ENCODE data around the gene MRPL54.

The MRPL54 gene

GRCh38 chr19:3720349-3720917, 42.0 kb upstream of the MRPL54 start:
- no peak overlapping the region for H3K27ac ChIP-seq (replicated peaks)
- no peak for DNase-seq (ENCODE audit: low read depth in 1 of 2, low spot score in 1 of 2)
- TF ChIP-seq POLR2AphosphoS5 (IDR thresholded peaks at IDR 0.05; ENCODE audit: low read depth) = no peak
- TF ChIP-seq SPI1 (IDR thresholded peaks at IDR 0.05; ENCODE audit: borderline replicate concordance, low read depth) = no peak
- TF ChIP-seq CTCF (IDR thresholded peaks at IDR 0.05; ENCODE audit: insufficient read depth, low read length) = no peak
- TF ChIP-seq REST (IDR thresholded peaks at IDR 0.05; ENCODE audit: insufficient replicate concordance, low read depth) = no peak
- no peak for TF ChIP-seq GABPA (IDR thresholded peaks at IDR 0.05; ENCODE audit: low read depth)
- H3K27me3 ChIP-seq (ENCODE audit: insufficient read depth, poor library complexity, severe bottlenecking) = peaks cover 35% of the 10 kb centered on the region
- H3K4me3 ChIP-seq (replicated peaks; ENCODE audit: insufficient read depth, low read length) = no peak overlapping the region

GRCh38 chr19:3721131-3721886, 41.2 kb upstream of the MRPL54 start:
- Histone ChIP-seq H3K4me3 (replicated peaks; ENCODE audit: insufficient read depth, low read length) (no peak overlapping the region), H3K27me3 (ENCODE audit: insufficient read depth, poor library complexity, severe bottlenecking) (peaks cover 35% of the 10 kb centered on the region), H3K27ac (replicated peaks) (no peak overlapping the region)
- peak; percentile 13; the same call in 1 of the 2 replicates for TF ChIP-seq GABPA (IDR thresholded peaks at IDR 0.05; ENCODE audit: low read depth)
- TF ChIP-seq CTCF (IDR thresholded peaks at IDR 0.05; ENCODE audit: insufficient read depth, low read length) = no peak
- peak; percentile 66 to 76 for DNase-seq (ENCODE audit: low read depth in 1 of 2, low spot score in 1 of 2)

GRCh38 chr19:3721887-3722442, 40.5 kb upstream of the MRPL54 start:
- no peak for DNase-seq (ENCODE audit: low read depth in 1 of 2, low spot score in 1 of 2)
- H3K4me3 ChIP-seq (replicated peaks; ENCODE audit: insufficient read depth, low read length) = no peak overlapping the region
- H3K27me3 ChIP-seq (ENCODE audit: insufficient read depth, poor library complexity, severe bottlenecking) = peaks cover 35% of the 10 kb centered on the region
- no peak overlapping the region for H3K27ac ChIP-seq (replicated peaks)
- TF ChIP-seq REST (IDR thresholded peaks at IDR 0.05; ENCODE audit: insufficient replicate concordance, low read depth) (no peak), GABPA (IDR thresholded peaks at IDR 0.05; ENCODE audit: low read depth) (no peak), POLR2AphosphoS5 (IDR thresholded peaks at IDR 0.05; ENCODE audit: low read depth) (no peak), CTCF (IDR thresholded peaks at IDR 0.05; ENCODE audit: insufficient read depth, low read length) (no peak), SPI1 (IDR thresholded peaks at IDR 0.05; ENCODE audit: borderline replicate concordance, low read depth) (no peak)

Measured in HL-60 (cell line).